Skin epidermis (tissue), 12 donors: ENCODE measurements around the gene PDE4D.
"Not testable (repeated sequence)": the region's sequence is repeated elsewhere in the genome, so short reads cannot be mapped to it uniquely, and the experiment has no call there.

Source experiments
- H3K27ac ChIP-seq, 21 experiments: fragments of 200-600 bp; sonication (generic) in 11 of 21; one replicate each; pipeline ENCODE4 v1.5.0; 2020; ENCODE audit warnings: mild to moderate bottlenecking in 3 of 21, inconsistent platforms in 2 of 21, moderate library complexity in 2 of 21
- H3K4me3 ChIP-seq, 7 experiments: fragments of 200-600 bp; sonication (generic) in 2 of 7; one replicate each; pipeline ENCODE4 v1.5.0; 2020; ENCODE audit warnings: inconsistent platforms in 2 of 7, mild to moderate bottlenecking in 2 of 7, moderate library complexity in 1 of 7

The PDE4D gene

GRCh38 chr5:59597690-59598546 lies 295.6 kb downstream of the PDE4D start:
- H3K4me3 ChIP-seq = peak overlapping the region in 1 of 7 experiments; percentile 22
- peak overlapping the region in 13 of 21 experiments; percentile 2 to 73 (median 30) for H3K27ac ChIP-seq

- H3K27ac ChIP-seq = no peak overlapping the region
- H3K4me3 ChIP-seq = no peak overlapping the region
Measured at GRCh38 chr5:59596586-59597350, 296.8 kb downstream of the PDE4D start.

GRCh38 chr5:59594118-59594517 lies 299.4 kb downstream of the PDE4D start:
- not testable (repeated sequence) for H3K27ac ChIP-seq, H3K4me3 ChIP-seq

- Histone ChIP-seq H3K4me3 (no peak overlapping the region), H3K27ac (no peak overlapping the region)
Measured at GRCh38 chr5:59593439-59594007, 300.0 kb downstream of the PDE4D start.

- H3K4me3 ChIP-seq = no peak overlapping the region
- H3K27ac ChIP-seq = no peak overlapping the region
Measured at GRCh38 chr5:59592101-59592500, 301.4 kb downstream of the PDE4D start.

- Histone ChIP-seq H3K4me3 (no peak overlapping the region), H3K27ac (no peak overlapping the region)
Measured at GRCh38 chr5:59591162-59591561, 302.4 kb downstream of the PDE4D start.

GRCh38 chr5:59588922-59589321 lies 304.6 kb downstream of the PDE4D start:
- H3K4me3 ChIP-seq = no peak overlapping the region
- no peak overlapping the region for H3K27ac ChIP-seq

- H3K4me3 ChIP-seq = peak overlapping the region in 3 of 7 experiments; percentile 14 to 25 (median 22)
- H3K27ac ChIP-seq = peak overlapping the region in 2 of 21 experiments; percentile 8 to 14
Measured at GRCh38 chr5:59587489-59588337, 305.8 kb downstream of the PDE4D start.

- H3K4me3 ChIP-seq = peak overlapping the region in 1 of 7 experiments; percentile 25
- no peak overlapping the region for H3K27ac ChIP-seq
Measured at GRCh38 chr5:59586841-59587240, 306.7 kb downstream of the PDE4D start.

- H3K4me3 ChIP-seq = no peak overlapping the region
- H3K27ac ChIP-seq = no peak overlapping the region
Measured at GRCh38 chr5:59584858-59585846, 308.4 kb downstream of the PDE4D start.

GRCh38 chr5:59583810-59584562 lies 309.5 kb downstream of the PDE4D start:
- no peak overlapping the region for H3K27ac ChIP-seq
- no peak overlapping the region for H3K4me3 ChIP-seq

GRCh38 chr5:59583151-59583809 lies 310.2 kb downstream of the PDE4D start:
- Histone ChIP-seq H3K27ac (no peak overlapping the region), H3K4me3 (no peak overlapping the region)

- no peak overlapping the region for H3K4me3 ChIP-seq
- no peak overlapping the region for H3K27ac ChIP-seq
Measured at GRCh38 chr5:59582746-59583145, 310.8 kb downstream of the PDE4D start.

- Histone ChIP-seq H3K4me3 (no peak overlapping the region), H3K27ac (no peak overlapping the region)
Measured at GRCh38 chr5:59579824-59580167, 313.7 kb downstream of the PDE4D start.

GRCh38 chr5:59579101-59579823 lies 314.3 kb downstream of the PDE4D start:
- Histone ChIP-seq H3K4me3 (no peak overlapping the region), H3K27ac (no peak overlapping the region)

GRCh38 chr5:59577485-59577884 lies 316.0 kb downstream of the PDE4D start:
- no peak overlapping the region for H3K4me3 ChIP-seq
- H3K27ac ChIP-seq = no peak overlapping the region
